ENCODE measurements around the gene SEZ6. TPM values are rescaled to one million over a fixed set of nuclear protein-coding genes. Genes with fewer than 3 reads are reported as not detected.

SEZ6 gene, protein sequence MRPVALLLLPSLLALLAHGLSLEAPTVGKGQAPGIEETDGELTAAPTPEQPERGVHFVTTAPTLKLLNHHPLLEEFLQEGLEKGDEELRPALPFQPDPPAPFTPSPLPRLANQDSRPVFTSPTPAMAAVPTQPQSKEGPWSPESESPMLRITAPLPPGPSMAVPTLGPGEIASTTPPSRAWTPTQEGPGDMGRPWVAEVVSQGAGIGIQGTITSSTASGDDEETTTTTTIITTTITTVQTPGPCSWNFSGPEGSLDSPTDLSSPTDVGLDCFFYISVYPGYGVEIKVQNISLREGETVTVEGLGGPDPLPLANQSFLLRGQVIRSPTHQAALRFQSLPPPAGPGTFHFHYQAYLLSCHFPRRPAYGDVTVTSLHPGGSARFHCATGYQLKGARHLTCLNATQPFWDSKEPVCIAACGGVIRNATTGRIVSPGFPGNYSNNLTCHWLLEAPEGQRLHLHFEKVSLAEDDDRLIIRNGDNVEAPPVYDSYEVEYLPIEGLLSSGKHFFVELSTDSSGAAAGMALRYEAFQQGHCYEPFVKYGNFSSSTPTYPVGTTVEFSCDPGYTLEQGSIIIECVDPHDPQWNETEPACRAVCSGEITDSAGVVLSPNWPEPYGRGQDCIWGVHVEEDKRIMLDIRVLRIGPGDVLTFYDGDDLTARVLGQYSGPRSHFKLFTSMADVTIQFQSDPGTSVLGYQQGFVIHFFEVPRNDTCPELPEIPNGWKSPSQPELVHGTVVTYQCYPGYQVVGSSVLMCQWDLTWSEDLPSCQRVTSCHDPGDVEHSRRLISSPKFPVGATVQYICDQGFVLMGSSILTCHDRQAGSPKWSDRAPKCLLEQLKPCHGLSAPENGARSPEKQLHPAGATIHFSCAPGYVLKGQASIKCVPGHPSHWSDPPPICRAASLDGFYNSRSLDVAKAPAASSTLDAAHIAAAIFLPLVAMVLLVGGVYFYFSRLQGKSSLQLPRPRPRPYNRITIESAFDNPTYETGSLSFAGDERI
- under 1 TPM in 3 of 6 donors, not detected in 3; 0.20 to 0.47 (median 0.30) TPM for total RNA-seq

DNA sequence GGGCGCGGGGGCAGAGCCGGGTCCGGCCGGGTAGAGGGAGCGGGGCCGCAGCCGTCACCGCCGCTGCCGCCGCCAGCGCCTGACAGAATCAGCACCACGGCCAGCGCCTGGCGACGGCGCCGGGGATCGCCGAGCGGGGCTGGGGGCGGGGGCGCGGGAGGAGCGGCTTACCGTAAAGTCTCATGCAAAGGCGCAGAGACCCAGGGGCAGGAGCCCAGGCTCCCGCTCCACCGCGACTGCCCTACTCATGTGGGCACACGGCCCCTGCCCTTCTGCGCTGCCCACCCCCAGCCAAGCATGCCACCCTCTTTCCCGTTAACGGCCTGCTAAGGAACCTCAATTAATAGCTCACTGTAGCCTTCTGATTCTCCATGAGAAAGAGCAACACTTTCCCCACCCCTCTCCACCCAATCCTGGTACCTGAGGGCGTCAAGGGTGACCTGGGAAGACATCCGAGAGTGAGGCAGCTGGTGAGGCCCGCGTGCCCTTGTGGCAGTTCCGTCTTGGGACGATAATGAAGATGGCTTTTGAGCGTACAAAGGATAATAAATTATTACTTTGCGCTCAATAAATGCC, at the start of gene SEZ6:
Gene SEZ6 (minus strand): TSS at position 98 of the 576 bp plus-strand sequence. CDS start 164 bp downstream, outside the sequence.
- H3K27me3 ChIP-seq: peaks cover 0 to 32% (median 13%) of the 10 kb centered on the region in 4 donors
- 6 to 11% methylated on average over 17 to 37 of the region's 43 CpGs for WGBS, 2 donors
- H3K4me3 ChIP-seq: peak within 1 kb of the TSS in 1 of 4 donors; percentile 5
- peak; percentile 74 to 88 for ATAC-seq (ENCODE audit: low FRiP score in 2 of 2)
- H3K9me3 ChIP-seq: no peaks in the 10 kb centered on the region
- H3K27ac ChIP-seq: no peak within 1 kb of the TSS
- peaks cover 0 to 11% (median 7%) of the 10 kb centered on the region in 4 donors for H3K4me1 ChIP-seq
- TF ChIP-seq CTCF (IDR thresholded peaks at IDR 0.05) (peak in 4 of 6 experiments; percentile 20 to 49 (median 34)), POLR2A (IDR thresholded peaks at IDR 0.05) (no peak), POLR2AphosphoS5 (IDR thresholded peaks at IDR 0.05) (no peak), EP300 (IDR thresholded peaks at IDR 0.05) (no peak)
- peak; percentile 50 to 95 for DNase-seq
- no peaks in the 10 kb centered on the region for H3K36me3 ChIP-seq

- no peak for ATAC-seq (ENCODE audit: low FRiP score in 2 of 2)
- Histone ChIP-seq H3K27me3 (no peaks in the 10 kb centered on the region), H3K27ac (no peak overlapping the region), H3K4me3 (no peak overlapping the region), H3K9me3 (no peaks in the 10 kb centered on the region), H3K36me3 (no peaks in the 10 kb centered on the region), H3K4me1 (no peaks in the 10 kb centered on the region)
- peak in 1 of 2 donors; percentile 51 for DNase-seq
- WGBS, 2 donors: 64 to 80% methylated on average over 5 to 10 of the region's 10 CpGs
- TF ChIP-seq POLR2AphosphoS5 (IDR thresholded peaks at IDR 0.05) (no peak), EP300 (IDR thresholded peaks at IDR 0.05) (no peak)
Observed at GRCh38 chr17:29054835-29055234, 49.0 kb upstream of the SEZ6 start.

GRCh38 chr17:29051731-29052130, 45.9 kb upstream of the SEZ6 start:
- Histone ChIP-seq H3K9me3 (no peaks in the 10 kb centered on the region), H3K4me1 (no peaks in the 10 kb centered on the region), H3K36me3 (no peaks in the 10 kb centered on the region), H3K4me3 (no peak overlapping the region), H3K27ac (no peak overlapping the region), H3K27me3 (no peaks in the 10 kb centered on the region)
- 72 to 76% methylated on average over 6 of the region's 6 CpGs for WGBS, 2 donors
- TF ChIP-seq EP300 (IDR thresholded peaks at IDR 0.05) (no peak), POLR2AphosphoS5 (IDR thresholded peaks at IDR 0.05) (no peak), POLR2A (IDR thresholded peaks at IDR 0.05) (no peak), CTCF (IDR thresholded peaks at IDR 0.05) (no peak)
- no peak for DNase-seq
- ATAC-seq (ENCODE audit: low FRiP score in 2 of 2): no peak

DNA sequence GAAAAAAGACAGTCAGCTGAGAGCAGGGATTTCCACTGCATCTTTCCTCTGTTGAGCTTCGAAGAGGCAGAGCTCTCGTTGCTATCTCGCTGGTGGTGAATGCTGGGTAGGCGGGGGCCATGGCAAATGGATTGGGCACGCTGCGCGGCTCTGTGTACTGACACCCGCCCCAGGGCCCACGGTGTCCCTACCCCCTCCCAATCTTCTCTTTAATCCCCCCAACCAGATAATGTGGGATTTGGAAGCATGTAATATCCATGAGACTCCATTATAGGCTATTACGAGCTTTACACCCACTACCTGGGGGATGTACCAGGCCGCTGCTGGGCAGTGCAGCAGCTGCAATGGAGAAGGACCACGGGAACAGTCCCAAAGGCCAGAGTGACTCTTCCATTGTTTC, 45.4 kb upstream of the SEZ6 start:
- H3K27me3 ChIP-seq: no peaks in the 10 kb centered on the region
- 84 to 88% methylated on average over 12 of the region's 12 CpGs for WGBS, 2 donors
- TF ChIP-seq CTCF (IDR thresholded peaks at IDR 0.05) (no peak), EP300 (IDR thresholded peaks at IDR 0.05) (no peak), POLR2A (IDR thresholded peaks at IDR 0.05) (no peak), POLR2AphosphoS5 (IDR thresholded peaks at IDR 0.05) (no peak)
- no peak overlapping the region for H3K27ac ChIP-seq
- no peaks in the 10 kb centered on the region for H3K36me3 ChIP-seq
- no peak for ATAC-seq (ENCODE audit: low FRiP score in 2 of 2)
- DNase-seq: peak in 1 of 2 donors; percentile 42
- no peaks in the 10 kb centered on the region for H3K9me3 ChIP-seq
- H3K4me1 ChIP-seq: no peaks in the 10 kb centered on the region
- H3K4me3 ChIP-seq: no peak overlapping the region
